ENCODE measurements around the gene VAV1.

GRCh38 chr19:6803036-6803404 is 30.5 kb downstream of the VAV1 start:
- TF ChIP-seq CTCF (IDR thresholded peaks at IDR 0.05) (no peak), POLR2A (IDR thresholded peaks at IDR 0.05) (no peak)

All from esophagus squamous epithelium (tissue), 4 donors.